ENCODE results near the gene COPG2.

The COPG2 gene

GRCh38 chr7:130473876-130474275 lies 194.7 kb downstream of the COPG2 start:
- TF ChIP-seq CTCF (IDR thresholded peaks at IDR 0.05; ENCODE audit: low read depth, low read length), result no peak

GRCh38 chr7:130473289-130473688 lies 195.3 kb downstream of the COPG2 start:
- TF ChIP-seq CTCF (IDR thresholded peaks at IDR 0.05; ENCODE audit: low read depth, low read length), result no peak
- Histone ChIP-seq H3K27ac (no peak overlapping the region), H3K27me3 (ENCODE audit: insufficient read depth, low read depth, severe bottlenecking) (no peaks in the 10 kb centered on the region), H3K4me3 (ENCODE audit: low read depth, low read length) (no peak overlapping the region), H3K9me3 (ENCODE audit: severe bottlenecking) (peaks cover 3% of the 10 kb centered on the region), H3K36me3 (no peaks in the 10 kb centered on the region)
- DNase-seq, result no peak

More at GRCh38 chr7:130473876-130474275, 194.7 kb downstream of the COPG2 start:
- peaks cover 5% of the 10 kb centered on the region for H3K9me3 ChIP-seq (ENCODE audit: severe bottlenecking)
- H3K4me3 ChIP-seq (ENCODE audit: low read depth, low read length), result no peak overlapping the region
- H3K36me3 ChIP-seq, result no peaks in the 10 kb centered on the region
- H3K27me3 ChIP-seq (ENCODE audit: insufficient read depth, low read depth, severe bottlenecking), result no peaks in the 10 kb centered on the region
- H3K27ac ChIP-seq, result no peak overlapping the region
- DNase-seq, result no peak

- TF ChIP-seq CTCF (IDR thresholded peaks at IDR 0.05; ENCODE audit: low read depth, low read length), result no peak
- no peak for DNase-seq
- no peaks in the 10 kb centered on the region for H3K36me3 ChIP-seq
- H3K4me3 ChIP-seq (ENCODE audit: low read depth, low read length), result no peak overlapping the region
- no peaks in the 10 kb centered on the region for H3K27me3 ChIP-seq (ENCODE audit: insufficient read depth, low read depth, severe bottlenecking)
- no peak overlapping the region for H3K27ac ChIP-seq
- no peaks in the 10 kb centered on the region for H3K9me3 ChIP-seq (ENCODE audit: severe bottlenecking)
Observed at GRCh38 chr7:130471974-130472373, 196.6 kb downstream of the COPG2 start.

GRCh38 chr7:130468612-130469011 lies 199.9 kb downstream of the COPG2 start:
- TF ChIP-seq CTCF (IDR thresholded peaks at IDR 0.05; ENCODE audit: low read depth, low read length), result no peak
- no peak for DNase-seq
- H3K27ac ChIP-seq, result no peak overlapping the region
- H3K27me3 ChIP-seq (ENCODE audit: insufficient read depth, low read depth, severe bottlenecking), result no peaks in the 10 kb centered on the region
- no peaks in the 10 kb centered on the region for H3K9me3 ChIP-seq (ENCODE audit: severe bottlenecking)
- no peak overlapping the region for H3K4me3 ChIP-seq (ENCODE audit: low read depth, low read length)
- H3K36me3 ChIP-seq, result no peaks in the 10 kb centered on the region

GRCh38 chr7:130463553-130464434 lies 204.8 kb downstream of the COPG2 start:
- peaks cover 8% of the 10 kb centered on the region for H3K9me3 ChIP-seq (ENCODE audit: severe bottlenecking)
- no peak overlapping the region for H3K27ac ChIP-seq
- H3K27me3 ChIP-seq (ENCODE audit: insufficient read depth, low read depth, severe bottlenecking), result no peaks in the 10 kb centered on the region
- no peak overlapping the region for H3K4me3 ChIP-seq (ENCODE audit: low read depth, low read length)
- no peak for DNase-seq
- no peaks in the 10 kb centered on the region for H3K36me3 ChIP-seq
- no peak for TF ChIP-seq CTCF (IDR thresholded peaks at IDR 0.05; ENCODE audit: low read depth, low read length)
